ENCODE results near the gene PELI2. TPM values are rescaled to one million over a fixed set of nuclear protein-coding genes. Genes with fewer than 3 reads are reported as not detected.

Gene PELI2
- total and polyA plus RNA-seq, 2 donors from 2014 or later, result 5.2 to 27.6 TPM

DNA sequence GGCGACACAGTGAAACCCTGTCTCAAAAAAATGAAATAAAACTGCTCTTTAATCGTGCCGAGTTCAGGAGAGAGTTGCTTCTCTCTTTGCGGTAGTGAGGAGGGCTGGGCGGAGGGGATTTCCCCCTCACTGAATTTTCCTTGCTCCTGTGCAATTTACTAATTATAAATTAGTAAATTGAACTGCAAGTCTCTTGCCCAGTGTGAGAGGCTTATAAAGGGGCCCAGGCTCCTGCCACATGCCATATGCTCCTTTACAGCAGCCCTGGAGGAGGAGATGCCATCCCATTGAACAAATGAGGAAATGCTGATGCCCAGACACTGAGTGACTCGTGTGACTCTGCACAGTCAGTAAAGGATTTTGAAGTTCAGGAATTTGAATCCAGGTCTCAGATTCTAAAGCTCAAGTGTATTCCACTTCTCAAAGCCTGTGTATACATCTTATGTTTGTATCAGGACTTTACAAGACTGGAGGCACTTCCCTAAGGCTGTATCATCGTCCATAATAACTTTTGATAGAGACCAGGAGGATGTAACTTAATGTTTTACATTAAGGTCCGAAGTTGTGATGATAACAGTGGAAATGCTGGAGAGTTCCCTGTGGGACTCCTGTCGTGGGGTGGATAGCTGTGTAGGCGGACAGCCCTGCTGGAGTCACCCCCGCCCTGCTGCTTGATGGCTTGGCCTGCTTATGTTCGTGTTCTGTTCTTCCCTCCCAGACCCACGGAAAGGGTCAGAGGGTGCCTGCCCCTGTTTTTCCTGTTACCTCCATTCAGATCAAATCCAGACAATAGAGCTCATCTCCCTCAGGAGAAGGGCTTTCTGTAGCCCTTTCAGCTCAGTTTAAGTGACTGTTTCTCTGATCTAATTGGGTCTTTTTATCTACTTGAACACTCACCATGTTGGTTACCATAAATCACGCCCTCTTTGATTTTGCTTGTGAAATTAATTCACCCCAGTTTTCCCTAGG lies 13.9 kb downstream of the PELI2 start:
- FAIRE-seq (no peak), DNase-seq (no peak)
- Histone ChIP-seq H3K4me1 (ENCODE audit: control insufficient read depth in 2 of 3, insufficient read depth in 2 of 3, low read depth in 1 of 3, low read length in 3 of 3) (peaks cover 0 to 25% (median 14%) of the 10 kb centered on the region in 3 donors), H3K27ac (ENCODE audit: low read depth in 2 of 2, low read length in 2 of 2) (no peak overlapping the region), H3K9ac (ENCODE audit: low read length in 3 of 3) (peak overlapping the region in 1 of 3 donors; percentile 20), H3K27me3 (ENCODE audit: control insufficient read depth, insufficient read depth, low read length) (no peaks in the 10 kb centered on the region), H3K9me3 (ENCODE audit: control insufficient read depth in 2 of 3, insufficient read depth in 1 of 3, low read length in 3 of 3) (no peaks in the 10 kb centered on the region), H3K4me3 (ENCODE audit: low read length in 3 of 3) (no peak overlapping the region), H3K36me3 (ENCODE audit: control insufficient read depth in 2 of 3, insufficient read depth in 3 of 3, low read length in 3 of 3) (no peaks in the 10 kb centered on the region)
- intact Hi-C loops (cut with DNase I), result no loop called here
- TF ChIP-seq, protein P1, sequence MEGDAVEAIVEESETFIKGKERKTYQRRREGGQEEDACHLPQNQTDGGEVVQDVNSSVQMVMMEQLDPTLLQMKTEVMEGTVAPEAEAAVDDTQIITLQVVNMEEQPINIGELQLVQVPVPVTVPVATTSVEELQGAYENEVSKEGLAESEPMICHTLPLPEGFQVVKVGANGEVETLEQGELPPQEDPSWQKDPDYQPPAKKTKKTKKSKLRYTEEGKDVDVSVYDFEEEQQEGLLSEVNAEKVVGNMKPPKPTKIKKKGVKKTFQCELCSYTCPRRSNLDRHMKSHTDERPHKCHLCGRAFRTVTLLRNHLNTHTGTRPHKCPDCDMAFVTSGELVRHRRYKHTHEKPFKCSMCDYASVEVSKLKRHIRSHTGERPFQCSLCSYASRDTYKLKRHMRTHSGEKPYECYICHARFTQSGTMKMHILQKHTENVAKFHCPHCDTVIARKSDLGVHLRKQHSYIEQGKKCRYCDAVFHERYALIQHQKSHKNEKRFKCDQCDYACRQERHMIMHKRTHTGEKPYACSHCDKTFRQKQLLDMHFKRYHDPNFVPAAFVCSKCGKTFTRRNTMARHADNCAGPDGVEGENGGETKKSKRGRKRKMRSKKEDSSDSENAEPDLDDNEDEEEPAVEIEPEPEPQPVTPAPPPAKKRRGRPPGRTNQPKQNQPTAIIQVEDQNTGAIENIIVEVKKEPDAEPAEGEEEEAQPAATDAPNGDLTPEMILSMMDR (IDR thresholded peaks at IDR 0.05; ENCODE audit: borderline replicate concordance, extremely low read depth, insufficient read depth), result no peak

DNA sequence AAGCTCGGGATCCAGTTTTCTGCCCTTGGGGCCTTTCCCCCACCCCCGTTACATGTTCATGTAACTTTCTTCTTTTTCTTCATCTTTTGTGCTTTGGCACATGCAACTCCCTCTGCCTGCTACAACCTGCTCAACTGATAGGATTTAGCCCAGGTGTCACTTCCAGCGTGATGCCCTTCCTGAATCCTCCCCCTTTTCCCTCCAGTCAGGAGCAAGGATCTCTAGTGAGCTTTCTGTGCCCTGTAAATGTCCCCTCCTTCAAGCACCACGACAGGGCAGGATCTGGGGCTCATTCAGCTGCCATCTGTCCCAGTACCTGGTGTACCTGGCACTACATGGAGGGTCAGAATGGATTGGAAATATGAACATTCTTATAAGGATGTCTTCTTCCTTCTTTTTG lies 15.3 kb downstream of the PELI2 start:
- H3K4me3 ChIP-seq (ENCODE audit: low read length in 3 of 3), result no peak overlapping the region
- H3K4me1 ChIP-seq (ENCODE audit: control insufficient read depth in 2 of 3, insufficient read depth in 2 of 3, low read depth in 1 of 3, low read length in 3 of 3), result peaks cover 3 to 27% (median 17%) of the 10 kb centered on the region in 3 donors
- H3K27ac ChIP-seq (ENCODE audit: low read depth in 2 of 2, low read length in 2 of 2), result no peak overlapping the region
- H3K27me3 ChIP-seq (ENCODE audit: control insufficient read depth, insufficient read depth, low read length), result no peaks in the 10 kb centered on the region
- no peak overlapping the region for H3K9ac ChIP-seq (ENCODE audit: low read length in 3 of 3)
- no peak for DNase-seq
- H3K9me3 ChIP-seq (ENCODE audit: control insufficient read depth in 2 of 3, insufficient read depth in 1 of 3, low read length in 3 of 3), result no peaks in the 10 kb centered on the region
- intact Hi-C loops (cut with DNase I), result no loop called here
- TF ChIP-seq, protein P1 (IDR thresholded peaks at IDR 0.05; ENCODE audit: borderline replicate concordance, extremely low read depth, insufficient read depth), result no peak
- no peak for FAIRE-seq
- no peaks in the 10 kb centered on the region for H3K36me3 ChIP-seq (ENCODE audit: control insufficient read depth in 2 of 3, insufficient read depth in 3 of 3, low read length in 3 of 3)

DNA sequence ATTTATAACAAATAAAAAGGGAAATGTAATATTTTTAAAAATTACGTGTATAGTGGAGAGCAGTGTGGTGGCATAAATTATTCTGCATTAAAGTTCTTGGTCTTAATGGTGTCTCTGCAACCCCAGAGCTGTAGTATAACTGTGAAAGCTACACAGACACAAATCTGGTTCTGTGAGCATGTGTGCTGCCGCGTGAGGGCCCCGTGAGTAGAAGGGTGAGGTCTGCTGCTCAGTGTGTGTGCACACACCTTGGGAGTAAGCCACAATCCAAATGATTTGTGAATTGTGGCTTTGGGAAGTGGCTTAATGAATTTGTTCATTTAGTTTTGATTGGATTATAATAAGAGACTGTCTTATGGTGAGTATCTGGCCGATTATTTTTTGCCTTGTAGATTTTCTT lies 16.8 kb downstream of the PELI2 start:
- H3K4me1 ChIP-seq (ENCODE audit: control insufficient read depth in 2 of 3, insufficient read depth in 2 of 3, low read depth in 1 of 3, low read length in 3 of 3), result peaks cover 3 to 22% (median 8%) of the 10 kb centered on the region in 3 donors
- H3K27ac ChIP-seq (ENCODE audit: low read depth in 2 of 2, low read length in 2 of 2), result no peak overlapping the region
- no peaks in the 10 kb centered on the region for H3K27me3 ChIP-seq (ENCODE audit: control insufficient read depth, insufficient read depth, low read length)
- H3K9me3 ChIP-seq (ENCODE audit: control insufficient read depth in 2 of 3, insufficient read depth in 1 of 3, low read length in 3 of 3), result no peaks in the 10 kb centered on the region
- DNase-seq, result no peak
- no peak overlapping the region for H3K9ac ChIP-seq (ENCODE audit: low read length in 3 of 3)
- H3K4me3 ChIP-seq (ENCODE audit: low read length in 3 of 3), result no peak overlapping the region
- TF ChIP-seq, protein P1 (IDR thresholded peaks at IDR 0.05; ENCODE audit: borderline replicate concordance, extremely low read depth, insufficient read depth), result no peak
- intact Hi-C loops (cut with DNase I), result no loop called here
- no peak for FAIRE-seq
- no peaks in the 10 kb centered on the region for H3K36me3 ChIP-seq (ENCODE audit: control insufficient read depth in 2 of 3, insufficient read depth in 3 of 3, low read length in 3 of 3)

Data from kidney (tissue), 14 donors.